Urinary bladder (tissue), 4 donors: ENCODE measurements around the gene CELSR2. TPM values are rescaled to one million over a fixed set of nuclear protein-coding genes. Genes with fewer than 3 reads are reported as not detected.
A peak's percentile ranks its signal among the peaks of the same experiment; 100 is the strongest.
"Not testable (repeated sequence)": the region's sequence is repeated elsewhere in the genome, so short reads cannot be mapped to it uniquely, and the experiment has no call there.

ENCODE experiments used
- DNase-seq: peaks from one replicate; pipeline ENCODE4 v3.0.0-alpha.2; 2015; ENCODE audit errors: extremely low spot score
- H3K27ac ChIP-seq: one replicate; pipeline ENCODE4 v1.5.1; 2013; ENCODE audit warnings: low read depth, mild to moderate bottlenecking, moderate library complexity
- H3K36me3 ChIP-seq: one replicate; pipeline ENCODE4 v1.6.1; 2013; ENCODE audit warnings: mild to moderate bottlenecking, moderate library complexity; ENCODE audit not compliant: insufficient read depth
- H3K4me1 ChIP-seq: one replicate; pipeline ENCODE4 v1.6.1; 2013; ENCODE audit warnings: mild to moderate bottlenecking, moderate library complexity; ENCODE audit not compliant: insufficient read depth
- H3K4me3 ChIP-seq: one replicate; pipeline ENCODE4 v1.5.1; 2013; ENCODE audit warnings: low read depth, low read length
- WGBS: extraction: QIAGEN DNeasy Blood & Tissue Kit; methylation state at CpG from one replicate; pipeline ENCODE4 v1.1.7; 2013; 5-methylcytosine and 5-hydroxymethylcytosine counted together
- polyA plus RNA-seq: library from polyadenylated mRNA; stranded (reverse); fragments of 200-250 nt; gene quantifications from one replicate; pipeline ENCODE4 v1.2.3, GENCODE V29; 2013
- total RNA-seq: library from RNA; depleted of rRNA; stranded (reverse); fragments of >200 nt; gene quantifications from one replicate; pipeline ENCODE4 v1.2.3, GENCODE V29; 2014
- donor health status: healthy with polysubstance abuse.
- donor health status: healthy.

The CELSR2 gene
- total and polyA plus RNA-seq, 2 donors: 3.6 to 4.9 TPM

GRCh38 chr1:109277434-109278204 is 28.3 kb downstream of the CELSR2 start:
- WGBS: 74% methylated on average over 7 of the region's 7 CpGs
- Histone ChIP-seq H3K4me1 (no peaks in the 10 kb centered on the region), H3K36me3 (no peaks in the 10 kb centered on the region), H3K27ac (no peak overlapping the region), H3K4me3 (no peak overlapping the region)
- no peak for DNase-seq

GRCh38 chr1:109279615-109280278 is 30.4 kb downstream of the CELSR2 start:
- no peaks in the 10 kb centered on the region for H3K4me1 ChIP-seq
- no peak overlapping the region for H3K4me3 ChIP-seq
- no peak overlapping the region for H3K27ac ChIP-seq
- no peak for DNase-seq
- WGBS: 94% methylated on average over 5 of the region's 5 CpGs
- no peaks in the 10 kb centered on the region for H3K36me3 ChIP-seq

- no peaks in the 10 kb centered on the region for H3K4me1 ChIP-seq
- DNase-seq: no peak
- H3K4me3 ChIP-seq: no peak overlapping the region
- WGBS: 95% methylated on average over 12 of the region's 12 CpGs
- no peak overlapping the region for H3K27ac ChIP-seq
- H3K36me3 ChIP-seq: no peaks in the 10 kb centered on the region
Observed at GRCh38 chr1:109280862-109281261, 31.5 kb downstream of the CELSR2 start.

DNA sequence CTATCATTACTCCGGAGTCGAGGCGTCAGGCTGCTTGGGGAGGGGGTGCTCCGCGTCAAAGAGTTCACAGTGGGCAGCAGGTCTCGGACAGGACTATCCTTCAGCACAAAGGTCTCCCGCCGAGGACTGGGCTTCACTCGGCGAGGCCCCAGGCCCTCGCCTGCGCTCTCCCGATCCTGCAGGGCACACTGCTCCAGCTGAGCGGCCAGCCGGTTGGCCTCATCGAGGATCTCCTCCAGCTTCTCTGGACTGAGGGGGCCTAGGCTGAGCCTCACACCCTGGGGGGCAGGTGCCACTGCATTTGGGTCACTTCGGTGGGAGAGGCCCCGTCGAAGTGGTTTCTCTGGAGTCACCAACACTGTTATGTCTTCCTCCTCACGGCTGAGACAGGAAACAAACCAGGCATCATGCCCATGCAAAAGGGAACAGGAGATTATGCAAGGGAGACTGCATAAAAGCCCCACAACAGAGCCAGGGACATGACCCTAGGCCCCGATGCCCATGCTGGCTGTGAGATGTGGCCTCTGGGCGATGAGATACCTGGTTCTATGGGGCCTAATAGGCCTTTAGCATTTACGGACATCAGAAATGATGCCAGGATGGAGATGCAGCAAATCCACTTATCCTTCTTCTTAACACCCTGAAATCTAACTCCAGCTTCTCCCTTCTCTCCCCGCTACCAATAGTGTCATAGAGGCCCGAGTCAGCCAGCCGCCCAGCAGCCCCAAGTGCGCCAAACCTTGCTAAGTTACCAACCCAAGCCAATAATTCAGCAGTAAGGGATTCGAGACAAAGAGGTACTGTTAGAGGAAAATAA is 32.5 kb downstream of the CELSR2 start:
- H3K4me1 ChIP-seq: no peaks in the 10 kb centered on the region
- H3K4me3 ChIP-seq: no peak overlapping the region
- no peak overlapping the region for H3K27ac ChIP-seq
- no peaks in the 10 kb centered on the region for H3K36me3 ChIP-seq
- no peak for DNase-seq
- WGBS: 56% methylated on average over 28 of the region's 28 CpGs

DNA sequence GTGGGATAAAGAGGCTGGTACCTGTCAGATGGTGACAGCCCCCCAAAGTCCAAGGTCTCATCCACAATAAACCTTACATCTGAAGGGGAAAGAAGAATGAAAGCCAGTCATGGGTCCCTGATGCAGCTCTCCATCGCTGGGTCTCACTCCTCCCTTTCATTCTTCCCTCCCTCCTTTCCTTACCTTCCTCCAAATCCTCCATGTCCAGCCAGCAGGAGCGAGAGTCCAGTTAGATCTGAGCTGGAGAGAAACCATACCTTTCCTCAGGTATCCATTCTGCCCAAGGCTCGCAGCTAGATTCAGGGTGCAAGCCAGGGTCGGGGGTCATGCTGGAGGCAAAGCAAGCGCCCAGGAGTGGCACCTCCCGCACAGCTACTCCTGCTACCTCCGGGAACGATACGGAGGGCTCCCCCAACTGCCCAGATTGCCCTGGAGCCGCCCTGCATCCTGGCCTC is 33.2 kb downstream of the CELSR2 start:
- DNase-seq: no peak
- H3K4me1 ChIP-seq: no peaks in the 10 kb centered on the region
- peak overlapping the region; percentile 52 for H3K4me3 ChIP-seq
- H3K36me3 ChIP-seq: no peaks in the 10 kb centered on the region
- 7% methylated on average over 10 of the region's 10 CpGs for WGBS
- no peak overlapping the region for H3K27ac ChIP-seq

GRCh38 chr1:109282952-109283747 is 33.8 kb downstream of the CELSR2 start, which contains the start of gene PSRC1:
Gene PSRC1 (minus strand): TSS chr1:109283145.
- under 1% methylated on average over 56 of the region's 56 CpGs for whole genome bisulfite sequencing
- Histone ChIP-seq H3K36me3 (no peaks in the 10 kb centered on the region), H3K4me3 (peak within 1 kb of the TSS; percentile 57), H3K4me1 (no peaks in the 10 kb centered on the region), H3K27ac (peak within 1 kb of the TSS; percentile 74)
- DNase-seq: peak; percentile 91

- peak overlapping the region; percentile 57 for H3K4me3 ChIP-seq
- 44% methylated on average over 17 of the region's 17 CpGs for WGBS
- DNase-seq: no peak
- no peaks in the 10 kb centered on the region for H3K4me1 ChIP-seq
- no peaks in the 10 kb centered on the region for H3K36me3 ChIP-seq
- peak overlapping the region; percentile 74 for H3K27ac ChIP-seq
Observed at GRCh38 chr1:109283748-109284600, 34.6 kb downstream of the CELSR2 start.

DNA sequence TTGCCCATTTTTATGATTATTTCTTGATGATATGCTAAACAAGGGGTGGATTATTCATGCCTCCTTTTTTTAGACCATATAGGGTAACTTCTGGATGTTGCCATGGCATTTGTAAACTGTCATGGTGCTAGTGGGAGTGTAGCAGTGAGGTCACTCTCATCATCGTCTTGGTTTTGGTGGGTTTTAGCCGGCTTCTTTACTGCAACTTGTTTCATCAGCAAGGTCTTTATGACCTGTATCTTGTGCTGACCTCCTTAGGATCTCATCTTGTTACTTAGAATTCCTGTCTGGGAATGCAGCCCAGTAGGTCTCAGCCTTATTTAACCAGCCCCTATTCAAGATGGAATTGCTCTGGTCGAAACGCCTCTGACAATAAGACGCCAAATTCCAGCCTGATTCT is 37.4 kb downstream of the CELSR2 start:
- WGBS: 79% methylated on average over 5 of the region's 5 CpGs
- DNase-seq, H3K4me3 ChIP-seq: not testable (repeated sequence)

GRCh38 chr1:109290137-109290536 is 40.8 kb downstream of the CELSR2 start:
- Histone ChIP-seq H3K4me1 (no peaks in the 10 kb centered on the region), H3K36me3 (no peaks in the 10 kb centered on the region), H3K27ac (no peak overlapping the region), H3K4me3 (no peak overlapping the region)
- 95% methylated on average over 1 of the region's 1 CpG for WGBS
- DNase-seq: no peak

More for the DNA sequence above, 37.4 kb downstream of the CELSR2 start:
- H3K36me3 ChIP-seq, H3K4me1 ChIP-seq, H3K27ac ChIP-seq: not testable (repeated sequence)

DNA sequence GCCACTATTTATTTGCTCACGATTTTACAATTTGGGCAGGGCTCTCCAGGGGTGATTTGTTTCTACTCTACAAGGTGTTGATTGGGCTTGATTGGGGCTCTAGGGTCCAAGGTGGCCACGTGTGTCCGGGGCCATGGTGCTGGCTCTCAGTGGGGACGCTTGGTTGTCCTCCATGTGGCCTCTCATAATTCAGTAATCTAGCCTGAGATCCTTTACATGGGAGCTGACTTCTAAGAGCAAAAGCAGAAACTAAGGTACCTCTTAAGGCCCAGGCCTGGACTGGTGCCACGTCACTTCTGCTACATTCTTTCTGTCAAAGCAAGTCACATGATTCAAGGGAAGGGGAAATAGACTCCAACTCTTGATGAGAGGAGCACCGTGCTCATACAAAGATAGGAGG is 41.7 kb downstream of the CELSR2 start:
- Histone ChIP-seq H3K4me1 (no peaks in the 10 kb centered on the region), H3K4me3 (no peak overlapping the region), H3K36me3 (no peaks in the 10 kb centered on the region), H3K27ac (no peak overlapping the region)
- no peak for DNase-seq
- WGBS: 65% methylated on average over 6 of the region's 6 CpGs

GRCh38 chr1:109292364-109292763 is 43.0 kb downstream of the CELSR2 start:
- no peaks in the 10 kb centered on the region for H3K36me3 ChIP-seq
- no peak for DNase-seq
- 72% methylated on average over 9 of the region's 9 CpGs for WGBS
- no peak overlapping the region for H3K4me3 ChIP-seq
- no peak overlapping the region for H3K27ac ChIP-seq
- no peaks in the 10 kb centered on the region for H3K4me1 ChIP-seq

- no peaks in the 10 kb centered on the region for H3K36me3 ChIP-seq
- no peaks in the 10 kb centered on the region for H3K4me1 ChIP-seq
- 74% methylated on average over 2 of the region's 2 CpGs for WGBS
- H3K4me3 ChIP-seq: no peak overlapping the region
- no peak for DNase-seq
- H3K27ac ChIP-seq: no peak overlapping the region
Observed at GRCh38 chr1:109293026-109293425, 43.7 kb downstream of the CELSR2 start.
